22Rv1 (cell line): Measurements from ENCODE around the gene SLX1A.
"Not testable (repeated sequence)": the region's sequence is repeated elsewhere in the genome, so short reads cannot be mapped to it uniquely, and the experiment has no call there.

ENCODE experiments used
- CTCF ChIP-seq: fragments of 450-650 bp; IDR thresholded peaks from 2 replicates; pipeline ENCODE4 v1.5.1; 2017; ENCODE audit warnings: mild to moderate bottlenecking
- ZFX ChIP-seq: fragments of 450-650 bp; IDR thresholded peaks from 2 replicates; pipeline ENCODE4 v1.6.1; 2017; ENCODE audit warnings: antibody characterized with exemption, borderline replicate concordance

- TF ChIP-seq CTCF, ZFX: not testable (repeated sequence)
These were observed 12.0 kb downstream of the SLX1A start for GRCh38 chr16:30205541-30206236.
